CD14-positive monocyte (primary cell): ENCODE measurements around the gene FAM237A. TPM values are rescaled to one million over a fixed set of nuclear protein-coding genes. Genes with fewer than 3 reads are reported as not detected.

Experiments
- DNase-seq, 3 donors: peaks; one replicate each; pipeline ENCODE4 v3.0.0-alpha.2; 2011 to 2022
- H2AFZ ChIP-seq: 2 replicates; pipeline ENCODE4 v1.6.0; 2012; ENCODE audit warnings: mild to moderate bottlenecking, low read depth, low read length, inconsistent platforms; ENCODE audit not compliant: insufficient read depth, poor library complexity, severe bottlenecking
- H3K27ac ChIP-seq, 2 donors: 1 replicate in 1 of 2; 2 replicates in 1 of 2; pipeline ENCODE4 v1.5.1; 2012 to 2013; ENCODE audit warnings: low read length in 2 of 2, control low read depth in 1 of 2, inconsistent platforms in 1 of 2, low read depth in 1 of 2, mild to moderate bottlenecking in 1 of 2
- H3K27me3 ChIP-seq, 2 donors: one replicate each; pipeline versions ENCODE4 v1.6.0 to v1.6.1; 2011 to 2013; ENCODE audit warnings: low read length in 2 of 2; ENCODE audit not compliant: control insufficient read depth in 2 of 2, insufficient read depth in 2 of 2
- H3K36me3 ChIP-seq, 2 donors: replicated peaks in 1 of 2; 1 replicate in 1 of 2; 2 replicates in 1 of 2; pipeline versions ENCODE4 v1.5.1 to v1.6.1; 2012 to 2013; ENCODE audit warnings: low read length in 2 of 2, control low read depth in 1 of 2, inconsistent platforms in 1 of 2, mild to moderate bottlenecking in 1 of 2; ENCODE audit not compliant: insufficient read depth in 2 of 2, control insufficient read depth in 1 of 2
- H3K4me1 ChIP-seq, 2 donors: 1 replicate in 1 of 2; 2 replicates in 1 of 2; pipeline versions ENCODE4 v1.5.1 to v1.6.1; 2012 to 2013; ENCODE audit warnings: low read length in 2 of 2, control low read depth in 1 of 2, inconsistent platforms in 1 of 2, mild to moderate bottlenecking in 1 of 2, moderate library complexity in 1 of 2; ENCODE audit not compliant: insufficient read depth in 2 of 2, control insufficient read depth in 1 of 2
- H3K4me2 ChIP-seq: replicated peaks from 2 replicates; pipeline ENCODE3; 2012; ENCODE audit warnings: low read length, moderate library complexity, mild to moderate bottlenecking; ENCODE audit not compliant: poor library complexity, severe bottlenecking; ENCODE audit errors: extremely low read depth
- H3K4me3 ChIP-seq, 3 experiments: fragments of 200-600 bp in 1 of 3; sonication (generic) in 1 of 3; replicated peaks in 1 of 3; 1 replicate in 2 of 3; 2 replicates in 1 of 3; pipeline ENCODE4 v1.5.1; 2011 to 2013; ENCODE audit warnings: low read length in 3 of 3, mild to moderate bottlenecking in 3 of 3, control low read depth in 2 of 3, low read depth in 2 of 3, inconsistent platforms in 1 of 3, moderate library complexity in 1 of 3
- H3K79me2 ChIP-seq: 2 replicates; pipeline ENCODE4 v1.6.0; 2012; ENCODE audit warnings: mild to moderate bottlenecking, control low read depth, inconsistent platforms, low read length, moderate library complexity; ENCODE audit not compliant: insufficient read depth
- H3K9ac ChIP-seq: 2 replicates; pipeline ENCODE4 v1.6.0; 2017; ENCODE audit warnings: low read length, mild to moderate bottlenecking; ENCODE audit not compliant: insufficient read depth, poor library complexity, severe bottlenecking
- H3K9me3 ChIP-seq, 2 donors: replicated peaks in 1 of 2; 1 replicate in 1 of 2; 2 replicates in 1 of 2; pipeline versions ENCODE4 v1.5.1 to v1.6.1; 2012 to 2013; ENCODE audit warnings: low read length in 2 of 2, control low read depth in 1 of 2; ENCODE audit not compliant: control insufficient read depth in 1 of 2, insufficient read depth in 1 of 2
- H4K20me1 ChIP-seq: 2 replicates; pipeline ENCODE4 v1.6.0; 2012; ENCODE audit warnings: mild to moderate bottlenecking, low read length, control low read depth, moderate library complexity; ENCODE audit not compliant: insufficient read depth
- H3K27ac Mint-ChIP-seq, 7 donors: one replicate each; pipeline ENCODE4 v1.8.0; 2020; ENCODE audit warnings: mild to moderate bottlenecking in 7 of 7, mixed read lengths in 7 of 7, moderate library complexity in 6 of 7, inconsistent platforms in 2 of 7
- H3K27me3 Mint-ChIP-seq, 3 donors: one replicate each; pipeline ENCODE4 v1.8.0; 2021 to 2022; ENCODE audit warnings: low read depth in 3 of 3, mild to moderate bottlenecking in 3 of 3, mixed read lengths in 3 of 3, moderate library complexity in 3 of 3, inconsistent platforms in 1 of 3
- H3K36me3 Mint-ChIP-seq, 2 donors: one replicate each; pipeline ENCODE4 v1.8.0; 2020; ENCODE audit warnings: mixed read lengths in 2 of 2, inconsistent platforms in 1 of 2, mild to moderate bottlenecking in 1 of 2
- H3K4me1 Mint-ChIP-seq: one replicate; pipeline ENCODE4 v1.8.0; 2020; ENCODE audit warnings: mild to moderate bottlenecking, mixed read lengths
- H3K4me3 Mint-ChIP-seq, 2 donors: one replicate each; pipeline ENCODE4 v1.8.0; 2020; ENCODE audit warnings: mild to moderate bottlenecking in 2 of 2, mixed read lengths in 2 of 2, moderate library complexity in 1 of 2
- H3K9me3 Mint-ChIP-seq, 7 donors: one replicate each; pipeline ENCODE4 v1.8.0; 2020 to 2022; ENCODE audit warnings: mixed read lengths in 7 of 7, mild to moderate bottlenecking in 6 of 7, moderate library complexity in 6 of 7, inconsistent platforms in 2 of 7
- WGBS: methylation state at CpG from one replicate; pipeline ENCODE4 v1.1.5; 2013; ENCODE audit warnings: missing lambda C conversion rate; ENCODE audit not compliant: insufficient coverage; 5-methylcytosine and 5-hydroxymethylcytosine counted together
- intact Hi-C, 2 donors: fragments of 100-400 bp; cut with micrococcal nuclease; formaldehyde crosslinking; loops; one replicate each; pipeline versions ENCODE4 v1.15.0 to v1.15.1; 2023
- polyA plus RNA-seq, 3 donors: library from polyadenylated mRNA; depleted of rRNA in 1 of 3; unstranded in 2 of 3; stranded (reverse) in 1 of 3; fragments of 300-500 nt in 2 of 3; fragments of >200 nt in 1 of 3; fragmentation: Illumina TruSeq in 2 of 3; gene quantifications; 1 replicate in 2 of 3; 2 replicates in 1 of 3; pipeline ENCODE4 v1.2.3, GENCODE V29; 2012 to 2021
- TF ChIP-seq, protein P1 (sequence below): fragments of 200-600 bp; IDR thresholded peaks from one replicate; pipeline ENCODE4 v1.8.0; 2022; ENCODE audit warnings: antibody characterized with exemption, mild to moderate bottlenecking

FAM237A gene
- polyA plus RNA-seq, 3 donors: not detected

- Histone ChIP-seq H3K9ac (no peak overlapping the region), H3K4me3 (no peak overlapping the region), H3K79me2 (no peaks in the 10 kb centered on the region), H3K4me2 (no peak overlapping the region), H3K36me3 (no peaks in the 10 kb centered on the region), H3K27ac (no peak overlapping the region), H3K27me3 (no peaks in the 10 kb centered on the region), H4K20me1 (no peaks in the 10 kb centered on the region), H3K9me3 (no peaks in the 10 kb centered on the region), H3K4me1 (no peaks in the 10 kb centered on the region), H2AFZ (no peak overlapping the region)
- H3K27ac Mint-ChIP-seq: no peak overlapping the region
- DNase-seq: no peak
- H3K4me1 Mint-ChIP-seq: peaks cover 1% of the 10 kb centered on the region
- no CpG with 5 or more reads among the region's 1 CpG for WGBS
- H3K4me3 Mint-ChIP-seq: no peak overlapping the region
- H3K36me3 Mint-ChIP-seq: no peaks in the 10 kb centered on the region
- H3K9me3 Mint-ChIP-seq: no peaks in the 10 kb centered on the region
- no peaks in the 10 kb centered on the region for H3K27me3 Mint-ChIP-seq
- TF ChIP-seq, protein P1, sequence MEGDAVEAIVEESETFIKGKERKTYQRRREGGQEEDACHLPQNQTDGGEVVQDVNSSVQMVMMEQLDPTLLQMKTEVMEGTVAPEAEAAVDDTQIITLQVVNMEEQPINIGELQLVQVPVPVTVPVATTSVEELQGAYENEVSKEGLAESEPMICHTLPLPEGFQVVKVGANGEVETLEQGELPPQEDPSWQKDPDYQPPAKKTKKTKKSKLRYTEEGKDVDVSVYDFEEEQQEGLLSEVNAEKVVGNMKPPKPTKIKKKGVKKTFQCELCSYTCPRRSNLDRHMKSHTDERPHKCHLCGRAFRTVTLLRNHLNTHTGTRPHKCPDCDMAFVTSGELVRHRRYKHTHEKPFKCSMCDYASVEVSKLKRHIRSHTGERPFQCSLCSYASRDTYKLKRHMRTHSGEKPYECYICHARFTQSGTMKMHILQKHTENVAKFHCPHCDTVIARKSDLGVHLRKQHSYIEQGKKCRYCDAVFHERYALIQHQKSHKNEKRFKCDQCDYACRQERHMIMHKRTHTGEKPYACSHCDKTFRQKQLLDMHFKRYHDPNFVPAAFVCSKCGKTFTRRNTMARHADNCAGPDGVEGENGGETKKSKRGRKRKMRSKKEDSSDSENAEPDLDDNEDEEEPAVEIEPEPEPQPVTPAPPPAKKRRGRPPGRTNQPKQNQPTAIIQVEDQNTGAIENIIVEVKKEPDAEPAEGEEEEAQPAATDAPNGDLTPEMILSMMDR: no peak
- intact Hi-C loops: no loop called here
Measured at GRCh38 chr2:206688990-206689389, 46.7 kb downstream of the FAM237A start.

DNA sequence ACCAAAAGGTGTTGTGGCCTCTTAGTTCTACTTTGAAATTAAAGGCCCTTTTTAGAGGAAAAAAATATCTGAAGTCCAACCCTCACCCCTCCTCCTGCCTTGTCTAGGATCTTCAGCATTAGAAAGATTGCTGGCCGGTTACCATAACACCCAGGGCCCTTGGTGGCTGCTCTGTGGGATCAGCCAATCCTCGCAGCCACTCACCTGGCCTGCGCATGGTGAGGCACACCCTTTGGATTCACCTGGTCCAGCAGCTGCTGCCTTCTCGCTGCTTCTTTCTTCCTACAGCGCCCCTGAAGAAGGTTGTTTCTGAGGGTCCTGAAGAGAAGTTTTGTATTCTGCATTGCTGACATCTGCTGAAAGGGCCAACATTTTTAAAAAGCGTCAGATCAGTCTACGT, 50.7 kb downstream of the FAM237A start:
- no peak overlapping the region for H3K4me3 Mint-ChIP-seq
- no peak for DNase-seq
- H3K27me3 ChIP-seq: no peaks in the 10 kb centered on the region
- no peaks in the 10 kb centered on the region for H3K36me3 Mint-ChIP-seq
- TF ChIP-seq, protein P1: no peak
- H3K4me1 Mint-ChIP-seq: peaks cover 1% of the 10 kb centered on the region
- WGBS: 95% methylated on average over 3 of the region's 7 CpGs
- no peaks in the 10 kb centered on the region for H3K9me3 Mint-ChIP-seq
- H3K27ac ChIP-seq: no peak overlapping the region
- H3K27me3 Mint-ChIP-seq: no peaks in the 10 kb centered on the region
- H4K20me1 ChIP-seq: no peaks in the 10 kb centered on the region
- no peak overlapping the region for H2AFZ ChIP-seq
- no peak overlapping the region for H3K27ac Mint-ChIP-seq
- H3K4me2 ChIP-seq: no peak overlapping the region
- no peak overlapping the region for H3K4me3 ChIP-seq
- no peaks in the 10 kb centered on the region for H3K79me2 ChIP-seq
- H3K36me3 ChIP-seq: no peaks in the 10 kb centered on the region
- no peak overlapping the region for H3K9ac ChIP-seq
- no peaks in the 10 kb centered on the region for H3K4me1 ChIP-seq
- intact Hi-C loops: loop anchor here (2.0 to 10.0 kb wide), 4 partner anchors 89 to 782 kb away; no protein-coding TSS in a partner anchor
- no peaks in the 10 kb centered on the region for H3K9me3 ChIP-seq
